Sigmoid colon (tissue), 7 donors: ENCODE measurements around the gene TEX44. TPM values are rescaled to one million over a fixed set of nuclear protein-coding genes. Genes with fewer than 3 reads are reported as not detected.

Experiments
- DNase-seq: peaks from one replicate; pipeline ENCODE4 v3.0.0-alpha.2; 2019
- H3K27ac ChIP-seq, 4 donors: fragments of 200-600 bp; sonication (generic); one replicate each; pipeline ENCODE4 v1.5.1; 2016 to 2019; ENCODE audit warnings: mild to moderate bottlenecking in 1 of 4
- H3K27me3 ChIP-seq, 3 donors: fragments of 200-600 bp; sonication (generic); one replicate each; pipeline ENCODE4 v1.5.1; 2019; ENCODE audit warnings: mild to moderate bottlenecking in 1 of 3
- H3K36me3 ChIP-seq, 4 donors: fragments of 200-600 bp; sonication (generic); one replicate each; pipeline ENCODE4 v1.5.1; 2016 to 2019
- H3K4me1 ChIP-seq, 4 donors: fragments of 200-600 bp; sonication (generic); one replicate each; pipeline ENCODE4 v1.5.1; 2017 to 2019
- H3K4me3 ChIP-seq, 4 donors: fragments of 200-600 bp; sonication (generic); one replicate each; pipeline ENCODE4 v1.5.1; 2017 to 2019; ENCODE audit warnings: mild to moderate bottlenecking in 2 of 4, moderate library complexity in 1 of 4
- H3K9me3 ChIP-seq, 4 donors: fragments of 200-600 bp in 3 of 4; sonication (generic) in 3 of 4; one replicate each; pipeline versions ENCODE4 v1.5.1 to v1.6.1; 2013 to 2019
- EP300 ChIP-seq, 4 donors: sonication (generic); formaldehyde crosslinking; IDR thresholded peaks; one replicate each; pipeline ENCODE4 v1.6.1; 2017; ENCODE audit warnings: antibody characterized with exemption in 4 of 4
- POLR2A ChIP-seq, 2 donors: fragments of 450-650 bp; IDR thresholded peaks; one replicate each; pipeline ENCODE4 v1.6.1; 2016; ENCODE audit warnings: antibody characterized with exemption in 2 of 2, mild to moderate bottlenecking in 2 of 2, moderate library complexity in 2 of 2
- POLR2AphosphoS5 ChIP-seq, 4 donors: sonication (generic); formaldehyde crosslinking; IDR thresholded peaks; one replicate each; pipeline ENCODE4 v1.6.1; 2017; ENCODE audit warnings: antibody characterized with exemption in 4 of 4
- WGBS, 2 donors: extraction: QIAGEN DNeasy Blood & Tissue Kit; methylation state at CpG; one replicate each; pipeline ENCODE4 v1.1.7; 2013; 5-methylcytosine and 5-hydroxymethylcytosine counted together
- intact Hi-C: fragments of 100-400 bp; cut with DNase I; formaldehyde crosslinking; loops from one replicate; pipeline ENCODE4 v1.15.1; 2023
- polyA plus RNA-seq, 3 donors: library from polyadenylated mRNA; stranded (reverse); fragments of 200-250 nt; gene quantifications; one replicate each; pipeline ENCODE4 v1.2.3, GENCODE V29; 2013
- total RNA-seq, 4 donors: library from RNA; depleted of rRNA; stranded (reverse); fragments of >200 nt; gene quantifications; one replicate each; pipeline ENCODE4 v1.1.0, GENCODE V29; 2016
- TF ChIP-seq, protein P1 (sequence below), 4 experiments: fragments of 450-650 bp in 3 of 4; fragments of 200-600 bp in 1 of 4; IDR thresholded peaks; one replicate each; pipeline ENCODE4 v1.5.1; 2016 to 2019; ENCODE audit warnings: antibody characterized with exemption in 4 of 4, mild to moderate bottlenecking in 3 of 4, moderate library complexity in 2 of 4
- donor health status: healthy with polysubstance abuse.
- donor health status: Bipolar disorder and iron deficiency.
- donor health status: healthy.

TEX44 gene
- total and polyA plus RNA-seq, 7 donors, result not detected

DNA sequence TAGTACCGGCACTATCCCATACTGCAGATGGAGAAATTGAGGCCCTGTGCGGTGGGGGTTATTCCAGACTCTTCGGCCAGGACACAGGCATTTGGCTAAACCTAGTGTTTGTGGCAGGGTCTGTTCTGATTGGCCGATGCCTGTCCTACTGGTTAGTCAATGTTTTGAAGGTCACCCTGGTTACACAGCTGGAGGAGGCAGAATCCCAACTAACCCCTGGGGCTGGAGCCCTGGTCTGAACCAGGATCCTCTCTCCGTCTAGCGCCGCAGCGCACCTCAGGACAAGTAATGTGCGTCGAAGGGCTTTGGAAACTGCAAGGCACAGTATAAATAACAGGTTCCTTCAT is 19.4 kb downstream of the TEX44 start:
- WGBS, 2 donors, result 23 to 49% methylated on average over 10 of the region's 10 CpGs
- Histone ChIP-seq H3K4me3 (no peak overlapping the region), H3K27ac (peak overlapping the region; percentile 97 to 98 (median 98)), H3K36me3 (no peaks in the 10 kb centered on the region), H3K9me3 (no peaks in the 10 kb centered on the region), H3K4me1 (peaks cover 0 to 53% (median 51%) of the 10 kb centered on the region in 4 donors), H3K27me3 (no peaks in the 10 kb centered on the region)
- intact Hi-C loops, result loop anchor here (1.0 to 5.0 kb wide), 4 partner anchors 55 to 170 kb away; partner anchors contain the start of gene PDE6D
- TF ChIP-seq EP300 (IDR thresholded peaks at IDR 0.05), result no peak
- no peak for TF ChIP-seq POLR2AphosphoS5 (IDR thresholded peaks at IDR 0.05)
- no peak for TF ChIP-seq POLR2A (IDR thresholded peaks at IDR 0.05)
- TF ChIP-seq, protein P1, sequence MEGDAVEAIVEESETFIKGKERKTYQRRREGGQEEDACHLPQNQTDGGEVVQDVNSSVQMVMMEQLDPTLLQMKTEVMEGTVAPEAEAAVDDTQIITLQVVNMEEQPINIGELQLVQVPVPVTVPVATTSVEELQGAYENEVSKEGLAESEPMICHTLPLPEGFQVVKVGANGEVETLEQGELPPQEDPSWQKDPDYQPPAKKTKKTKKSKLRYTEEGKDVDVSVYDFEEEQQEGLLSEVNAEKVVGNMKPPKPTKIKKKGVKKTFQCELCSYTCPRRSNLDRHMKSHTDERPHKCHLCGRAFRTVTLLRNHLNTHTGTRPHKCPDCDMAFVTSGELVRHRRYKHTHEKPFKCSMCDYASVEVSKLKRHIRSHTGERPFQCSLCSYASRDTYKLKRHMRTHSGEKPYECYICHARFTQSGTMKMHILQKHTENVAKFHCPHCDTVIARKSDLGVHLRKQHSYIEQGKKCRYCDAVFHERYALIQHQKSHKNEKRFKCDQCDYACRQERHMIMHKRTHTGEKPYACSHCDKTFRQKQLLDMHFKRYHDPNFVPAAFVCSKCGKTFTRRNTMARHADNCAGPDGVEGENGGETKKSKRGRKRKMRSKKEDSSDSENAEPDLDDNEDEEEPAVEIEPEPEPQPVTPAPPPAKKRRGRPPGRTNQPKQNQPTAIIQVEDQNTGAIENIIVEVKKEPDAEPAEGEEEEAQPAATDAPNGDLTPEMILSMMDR (IDR thresholded peaks at IDR 0.05), result no peak
- peak; percentile 85 for DNase-seq

DNA sequence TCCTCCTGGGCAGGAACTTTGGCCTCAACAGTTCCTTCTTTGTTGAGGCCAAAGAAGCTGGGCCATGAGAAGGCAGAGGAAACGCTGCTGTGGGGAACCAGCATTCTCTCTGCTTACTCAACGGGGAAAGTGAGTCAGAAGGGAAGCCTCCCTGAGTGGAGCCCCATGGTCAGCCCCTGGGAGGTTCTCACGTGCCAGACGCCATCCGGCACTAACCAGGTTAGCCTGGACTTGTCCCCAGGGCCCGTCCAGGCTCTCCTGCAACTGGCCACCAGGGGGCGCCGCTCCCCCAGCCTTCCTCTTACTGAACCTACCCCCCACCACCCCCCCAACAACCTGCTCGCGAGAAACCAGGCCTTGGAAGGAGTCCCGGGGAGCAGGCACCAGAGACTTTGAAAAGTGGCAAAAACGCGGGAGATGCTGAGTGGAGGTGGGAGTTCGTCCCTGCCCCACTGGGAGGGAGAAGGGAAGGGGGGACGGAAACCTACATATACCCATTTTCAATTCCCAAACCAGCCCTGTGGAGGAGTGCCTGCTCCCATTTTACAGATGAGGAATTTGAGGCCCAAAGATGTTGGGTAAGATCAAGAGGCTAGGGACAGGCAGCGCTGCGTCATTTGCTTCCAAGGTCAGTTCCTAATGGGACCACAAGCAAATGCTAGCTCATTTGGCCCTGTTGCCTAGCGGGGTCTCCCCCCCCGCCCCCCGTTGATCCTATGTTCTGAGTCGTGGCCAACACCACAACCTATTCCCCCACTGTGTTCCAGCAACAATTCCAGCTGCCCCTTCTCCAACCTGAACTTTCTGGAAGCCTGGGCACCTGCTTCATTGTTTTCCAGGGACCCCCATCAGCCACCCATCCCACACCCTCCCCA is 20.0 kb downstream of the TEX44 start:
- Histone ChIP-seq H3K4me1 (peaks cover 0 to 53% (median 52%) of the 10 kb centered on the region in 4 donors), H3K9me3 (no peaks in the 10 kb centered on the region), H3K27me3 (no peaks in the 10 kb centered on the region), H3K4me3 (peak overlapping the region in 1 of 4 donors; percentile 51), H3K27ac (peak overlapping the region; percentile 97 to 98 (median 98)), H3K36me3 (no peaks in the 10 kb centered on the region)
- 8 to 16% methylated on average over 21 of the region's 21 CpGs for WGBS, 2 donors
- TF ChIP-seq EP300 (IDR thresholded peaks at IDR 0.05) (peak in 2 of 4 donors; percentile 16 to 78), POLR2A (IDR thresholded peaks at IDR 0.05) (no peak), POLR2AphosphoS5 (IDR thresholded peaks at IDR 0.05) (peak; percentile 22 to 75 (median 46))
- TF ChIP-seq, protein P1 (IDR thresholded peaks at IDR 0.05), result peak; percentile 97 to 99 (median 98)
- intact Hi-C loops, result loop anchor here (1.0 to 5.0 kb wide), 4 partner anchors 54 to 170 kb away; partner anchors contain the start of gene PDE6D
- DNase-seq, result peak; percentile 98

DNA sequence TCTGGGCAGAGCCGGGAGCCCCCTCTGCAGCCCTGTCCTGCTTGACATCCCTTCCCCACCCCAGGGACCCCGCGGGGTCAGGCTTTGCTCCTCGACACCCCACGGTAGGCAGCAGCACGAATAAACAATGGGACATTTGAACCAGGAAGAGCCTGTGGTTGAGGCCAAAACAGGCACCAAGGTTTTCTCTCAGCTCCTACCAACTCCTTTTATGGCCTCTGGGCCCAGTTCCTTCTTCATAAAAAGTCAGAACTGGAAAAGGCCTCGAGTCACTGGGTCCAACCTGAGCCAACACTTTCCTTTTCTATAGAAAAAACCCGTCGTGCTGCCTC is 20.6 kb downstream of the TEX44 start:
- intact Hi-C loops, result loop anchor here (2.0 to 5.0 kb wide), 2 partner anchors 54 to 169 kb away; partner anchors contain the start of gene PDE6D
- TF ChIP-seq POLR2A (IDR thresholded peaks at IDR 0.05), result no peak
- TF ChIP-seq, protein P1 (IDR thresholded peaks at IDR 0.05), result no peak
- TF ChIP-seq EP300 (IDR thresholded peaks at IDR 0.05), result no peak
- TF ChIP-seq POLR2AphosphoS5 (IDR thresholded peaks at IDR 0.05), result no peak
- Histone ChIP-seq H3K27me3 (no peaks in the 10 kb centered on the region), H3K36me3 (no peaks in the 10 kb centered on the region), H3K4me1 (peaks cover 0 to 59% (median 55%) of the 10 kb centered on the region in 4 donors), H3K27ac (peak overlapping the region; percentile 97 to 98 (median 98)), H3K9me3 (no peaks in the 10 kb centered on the region), H3K4me3 (peak overlapping the region; percentile 25 to 51 (median 47))
- peak; percentile 83 for DNase-seq
- 1 to 4% methylated on average over 9 of the region's 9 CpGs for WGBS, 2 donors

DNA sequence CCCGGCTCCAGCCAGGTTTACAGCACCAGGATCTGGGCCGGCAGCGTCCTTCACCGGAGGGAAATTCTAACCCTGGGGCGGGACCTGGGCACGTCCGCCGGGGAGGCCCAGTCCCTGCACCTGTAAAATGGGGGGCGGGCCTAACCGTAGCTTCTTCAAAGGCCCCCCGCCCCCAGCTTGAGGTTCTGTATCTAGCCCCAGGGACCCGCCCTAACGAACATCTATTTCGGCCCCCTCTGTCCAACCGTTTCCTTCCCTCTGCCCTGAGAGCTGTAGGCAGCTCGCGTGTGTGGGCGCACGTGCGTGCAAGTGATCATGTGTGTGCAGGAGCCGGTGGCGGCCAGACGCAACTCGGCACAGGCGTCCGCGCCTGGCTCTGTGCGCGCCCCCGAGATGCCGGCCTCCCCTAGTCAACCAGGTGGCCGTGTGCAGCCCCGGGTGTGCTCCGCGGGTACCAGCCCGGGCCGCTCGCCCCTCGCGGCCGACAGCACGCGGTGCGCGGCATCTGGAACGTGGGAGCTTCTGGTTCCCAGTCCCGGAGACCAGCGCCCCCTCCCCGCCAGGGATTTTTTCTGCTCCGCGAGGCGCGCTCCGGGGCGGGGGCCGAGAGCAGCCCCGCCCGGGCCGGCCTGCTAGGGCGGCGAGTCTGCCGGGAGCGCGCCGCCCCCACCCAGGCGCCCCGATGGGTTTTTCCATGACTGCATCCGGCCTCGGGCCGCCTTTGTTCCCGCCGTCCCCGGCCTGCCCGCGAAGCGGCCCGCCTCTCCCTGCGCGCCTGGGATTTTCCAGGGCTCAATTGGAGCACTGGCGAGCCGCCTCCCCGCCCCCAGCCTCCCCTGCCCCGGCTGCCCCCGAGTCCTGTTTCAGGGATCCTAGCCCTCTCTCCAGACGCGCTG is 21.2 kb downstream of the TEX44 start:
- Histone ChIP-seq H3K9me3 (no peaks in the 10 kb centered on the region), H3K27ac (peak overlapping the region; percentile 97 to 98 (median 98)), H3K27me3 (no peaks in the 10 kb centered on the region), H3K4me3 (peak overlapping the region; percentile 37 to 51 (median 47)), H3K4me1 (peaks cover 0 to 59% (median 55%) of the 10 kb centered on the region in 4 donors), H3K36me3 (no peaks in the 10 kb centered on the region)
- TF ChIP-seq POLR2AphosphoS5 (IDR thresholded peaks at IDR 0.05), result peak; percentile 65 to 85 (median 80)
- peak in 1 of 4 donors; percentile 72 for TF ChIP-seq EP300 (IDR thresholded peaks at IDR 0.05)
- TF ChIP-seq POLR2A (IDR thresholded peaks at IDR 0.05), result peak in 1 of 2 donors; percentile 69
- TF ChIP-seq, protein P1 (IDR thresholded peaks at IDR 0.05), result peak in 3 of 4 experiments; percentile 18 to 31 (median 23)
- peak; percentile 97 for DNase-seq
- intact Hi-C loops, result loop anchor here (1.0 to 5.0 kb wide), 3 partner anchors 28 to 168 kb away; partner anchors contain the start of gene PDE6D
- 1% methylated on average over 86 of the region's 86 CpGs for WGBS, 2 donors
